ENCODE results near the gene SPINT1.

Gene SPINT1

GRCh38 chr15:40803688-40804087 is 40.2 kb upstream of the SPINT1 start:
- no peak overlapping the region for H3K27ac ChIP-seq
- no peaks in the 10 kb centered on the region for H3K36me3 ChIP-seq (replicated peaks)
- no peak for DNase-seq
- no peak overlapping the region for H3K4me3 ChIP-seq (ENCODE audit: low read depth, low read length)
- TF ChIP-seq, protein P1, sequence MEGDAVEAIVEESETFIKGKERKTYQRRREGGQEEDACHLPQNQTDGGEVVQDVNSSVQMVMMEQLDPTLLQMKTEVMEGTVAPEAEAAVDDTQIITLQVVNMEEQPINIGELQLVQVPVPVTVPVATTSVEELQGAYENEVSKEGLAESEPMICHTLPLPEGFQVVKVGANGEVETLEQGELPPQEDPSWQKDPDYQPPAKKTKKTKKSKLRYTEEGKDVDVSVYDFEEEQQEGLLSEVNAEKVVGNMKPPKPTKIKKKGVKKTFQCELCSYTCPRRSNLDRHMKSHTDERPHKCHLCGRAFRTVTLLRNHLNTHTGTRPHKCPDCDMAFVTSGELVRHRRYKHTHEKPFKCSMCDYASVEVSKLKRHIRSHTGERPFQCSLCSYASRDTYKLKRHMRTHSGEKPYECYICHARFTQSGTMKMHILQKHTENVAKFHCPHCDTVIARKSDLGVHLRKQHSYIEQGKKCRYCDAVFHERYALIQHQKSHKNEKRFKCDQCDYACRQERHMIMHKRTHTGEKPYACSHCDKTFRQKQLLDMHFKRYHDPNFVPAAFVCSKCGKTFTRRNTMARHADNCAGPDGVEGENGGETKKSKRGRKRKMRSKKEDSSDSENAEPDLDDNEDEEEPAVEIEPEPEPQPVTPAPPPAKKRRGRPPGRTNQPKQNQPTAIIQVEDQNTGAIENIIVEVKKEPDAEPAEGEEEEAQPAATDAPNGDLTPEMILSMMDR (IDR thresholded peaks at IDR 0.05; ENCODE audit: low read depth, low read length, missing control alignments): peak; percentile 19
- no peaks in the 10 kb centered on the region for H3K27me3 ChIP-seq (replicated peaks)
- in situ Hi-C loops (cut with HindIII; ENCODE audit: low pct_ligation_motif_present, low sequenced_read_pairs): no loop called here

DNA sequence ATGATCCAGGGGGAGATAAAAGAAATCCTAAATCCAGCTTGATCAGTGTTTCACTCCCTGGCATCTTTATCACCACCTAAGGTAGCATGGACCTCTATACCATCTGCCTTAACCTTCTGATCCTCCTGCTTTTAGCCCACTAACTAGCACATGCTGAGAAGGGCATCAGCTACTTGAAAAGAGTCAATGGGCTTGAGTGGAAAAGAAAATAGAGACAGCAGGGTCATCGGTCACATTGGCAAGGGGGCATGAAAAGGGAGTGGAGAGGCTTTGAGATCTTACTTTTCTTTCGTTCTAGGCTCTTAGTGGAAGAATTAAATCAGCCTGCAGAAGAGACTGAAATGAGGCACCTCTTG is 37.2 kb upstream of the SPINT1 start:
- Histone ChIP-seq H3K27ac (no peak overlapping the region), H3K27me3 (replicated peaks) (no peaks in the 10 kb centered on the region), H3K36me3 (replicated peaks) (peaks cover 5% of the 10 kb centered on the region), H3K4me3 (ENCODE audit: low read depth, low read length) (peak overlapping the region; percentile 100)
- TF ChIP-seq, protein P1 (IDR thresholded peaks at IDR 0.05; ENCODE audit: low read depth, low read length, missing control alignments): no peak
- DNase-seq: no peak
- in situ Hi-C loops (cut with HindIII; ENCODE audit: low pct_ligation_motif_present, low sequenced_read_pairs): no loop called here

GRCh38 chr15:40807028-40807887 is 36.6 kb upstream of the SPINT1 start, which contains the start of the genes DNAJC17 and ZFYVE19:
Gene DNAJC17 (minus strand): TSS chr15:40807473. CDS start chr15:40807446, 27 bp downstream.
Gene ZFYVE19 (plus strand): TSS chr15:40807089. CDS start chr15:40807590, 501 bp downstream.
- Histone ChIP-seq H3K27ac (peak within 1 kb of the TSS; percentile 45), H3K36me3 (replicated peaks) (peaks cover 5% of the 10 kb centered on the region), H3K4me3 (ENCODE audit: low read depth, low read length) (peak within 1 kb of the TSS; percentile 100), H3K27me3 (replicated peaks) (no peaks in the 10 kb centered on the region)
- in situ Hi-C loops (cut with HindIII; ENCODE audit: low pct_ligation_motif_present, low sequenced_read_pairs): no loop called here
- peak; percentile 98 for DNase-seq
- TF ChIP-seq, protein P1 (IDR thresholded peaks at IDR 0.05; ENCODE audit: low read depth, low read length, missing control alignments): peak; percentile 7

GRCh38 chr15:40807888-40808461 is 35.9 kb upstream of the SPINT1 start:
- Histone ChIP-seq H3K27ac (no peak overlapping the region), H3K27me3 (replicated peaks) (no peaks in the 10 kb centered on the region), H3K4me3 (ENCODE audit: low read depth, low read length) (peak overlapping the region; percentile 100), H3K36me3 (replicated peaks) (peaks cover 5% of the 10 kb centered on the region)
- TF ChIP-seq, protein P1 (IDR thresholded peaks at IDR 0.05; ENCODE audit: low read depth, low read length, missing control alignments): no peak
- in situ Hi-C loops (cut with HindIII; ENCODE audit: low pct_ligation_motif_present, low sequenced_read_pairs): no loop called here
- peak; percentile 18 for DNase-seq

DNA sequence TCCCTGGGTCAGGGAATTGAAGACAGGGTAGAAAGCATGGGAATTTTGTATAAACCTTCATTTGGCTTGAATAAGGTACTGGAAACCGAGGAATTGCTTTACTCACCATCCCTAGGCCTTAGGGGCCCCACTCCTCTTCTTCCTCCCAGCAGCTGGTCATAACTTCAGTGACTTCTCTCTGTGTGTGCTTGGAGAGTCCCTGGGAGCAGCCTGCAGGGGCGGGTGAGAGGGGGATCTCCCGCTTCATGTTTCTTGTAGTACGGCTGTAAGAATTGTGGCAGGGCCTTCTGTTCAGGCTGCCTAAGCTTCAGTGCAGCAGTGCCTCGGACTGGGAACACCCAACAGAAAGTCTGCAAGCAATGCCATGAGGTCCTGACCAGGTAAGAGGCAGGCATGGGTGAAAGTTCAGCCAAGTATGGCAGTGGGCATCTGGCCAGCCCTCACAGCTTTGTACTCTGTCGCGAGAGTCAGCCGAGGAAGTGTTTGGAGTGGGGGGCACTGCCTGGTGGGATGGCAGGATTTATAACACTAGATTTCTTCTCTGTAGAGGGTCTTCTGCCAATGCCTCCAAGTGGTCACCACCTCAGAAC is 34.9 kb upstream of the SPINT1 start:
- no peak overlapping the region for H3K27ac ChIP-seq
- in situ Hi-C loops (cut with HindIII; ENCODE audit: low pct_ligation_motif_present, low sequenced_read_pairs): no loop called here
- TF ChIP-seq, protein P1 (IDR thresholded peaks at IDR 0.05; ENCODE audit: low read depth, low read length, missing control alignments): no peak
- no peak overlapping the region for H3K4me3 ChIP-seq (ENCODE audit: low read depth, low read length)
- H3K27me3 ChIP-seq (replicated peaks): no peaks in the 10 kb centered on the region
- no peak for DNase-seq
- H3K36me3 ChIP-seq (replicated peaks): peaks cover 9% of the 10 kb centered on the region

Data from brain microvascular endothelial cell (primary cell).